Erythroblast (primary cell): ENCODE measurements around the gene UEVLD.

Experiments used
- GATA1 ChIP-seq: IDR thresholded peaks from 2 replicates; pipeline ENCODE4 v1.6.1; 2011; ENCODE audit warnings: low read depth, mild to moderate bottlenecking, control low read depth, low read length, moderate library complexity
- POLR2A ChIP-seq: IDR thresholded peaks from 2 replicates; pipeline ENCODE4 v1.6.1; 2011; ENCODE audit warnings: mild to moderate bottlenecking, low read length

DNA sequence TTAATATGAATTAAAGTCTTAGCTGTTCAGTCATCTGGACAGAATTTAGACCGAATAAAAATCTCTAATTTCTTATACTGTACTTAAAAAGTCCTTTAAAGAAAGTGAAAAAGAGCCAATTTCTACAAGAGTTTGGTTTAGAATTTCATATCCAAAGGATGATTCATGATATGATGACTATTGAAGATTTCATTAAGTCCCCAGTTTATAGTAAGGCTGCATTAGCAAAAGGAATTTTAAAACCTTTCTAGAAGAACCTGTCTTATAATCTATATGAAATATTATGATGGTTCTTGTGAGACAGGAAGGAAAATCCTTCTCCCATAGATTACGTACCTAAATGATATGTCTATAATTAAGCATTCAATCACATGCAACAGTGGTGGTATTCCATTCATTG is 96.6 kb downstream of the UEVLD start:
- TF ChIP-seq POLR2A = no peak
- TF ChIP-seq GATA1 = no peak
